Activated CD4-positive, CD25-positive, alpha-beta regulatory T cell treated with anti-CD3 and anti-CD28 coated beads, Interleukin-2, amount 50 U/mL, for 72 hours (primary cell): ENCODE measurements around the gene SAMD7.
A peak's percentile ranks its signal among the peaks of the same experiment; 100 is the strongest.

Experiments
- DNase-seq: peaks from one replicate; pipeline ENCODE4 v3.0.0; 2021

The SAMD7 gene

GRCh38 chr3:169911272-169911671, at the start of gene SAMD7:
Gene SAMD7 (plus strand): TSS chr3:169911572. CDS start chr3:169919499, 7,927 bp downstream.
- no peak for DNase-seq

GRCh38 chr3:169861871-169862270, 49.5 kb upstream of the SAMD7 start:
- no peak for DNase-seq

GRCh38 chr3:169863458-169863899, 47.9 kb upstream of the SAMD7 start:
- DNase-seq = peak; percentile 68

- DNase-seq = no peak
These were observed 47.1 kb upstream of the SAMD7 start for GRCh38 chr3:169864270-169864669.

- DNase-seq = no peak
These were observed 46.1 kb upstream of the SAMD7 start for GRCh38 chr3:169865176-169865767.

- DNase-seq = no peak
These were observed 43.7 kb upstream of the SAMD7 start for GRCh38 chr3:169867584-169868210.

- DNase-seq = no peak
These were observed 43.0 kb upstream of the SAMD7 start for GRCh38 chr3:169868369-169868768.

GRCh38 chr3:169869484-169870220, 41.7 kb upstream of the SAMD7 start, which contains the start of gene LRRC31:
Gene LRRC31 (minus strand): TSS chr3:169869935. CDS start chr3:169869807, 128 bp downstream.
- DNase-seq = no peak

GRCh38 chr3:169871129-169871886, 40.1 kb upstream of the SAMD7 start:
- no peak for DNase-seq

- no peak for DNase-seq
These were observed 32.3 kb upstream of the SAMD7 start for GRCh38 chr3:169879013-169879557.

GRCh38 chr3:169879845-169880575, 31.4 kb upstream of the SAMD7 start:
- DNase-seq = no peak

- no peak for DNase-seq
These were observed 30.7 kb upstream of the SAMD7 start for GRCh38 chr3:169880576-169881250.

- DNase-seq = no peak
These were observed 24.7 kb upstream of the SAMD7 start for GRCh38 chr3:169886671-169887070.

GRCh38 chr3:169891886-169892285, 19.5 kb upstream of the SAMD7 start:
- DNase-seq = no peak

- no peak for DNase-seq
These were observed 17.3 kb upstream of the SAMD7 start for GRCh38 chr3:169894110-169894509.

GRCh38 chr3:169895072-169895471, 16.3 kb upstream of the SAMD7 start:
- DNase-seq = no peak

- no peak for DNase-seq
These were observed 14.1 kb upstream of the SAMD7 start for GRCh38 chr3:169897284-169897683.

- no peak for DNase-seq
These were observed 9.9 kb upstream of the SAMD7 start for GRCh38 chr3:169901453-169901852.

- no peak for DNase-seq
These were observed 6.0 kb upstream of the SAMD7 start for GRCh38 chr3:169905404-169905803.

GRCh38 chr3:169907476-169907875, 3.9 kb upstream of the SAMD7 start:
- DNase-seq = no peak

- DNase-seq = no peak
These were observed 3.4 kb upstream of the SAMD7 start for GRCh38 chr3:169907944-169908343.

- no peak for DNase-seq
These were observed 2.0 kb downstream of the SAMD7 start for GRCh38 chr3:169913323-169913722.
